G401.6 (cell line): ENCODE data around the gene HIRA.
"Not testable (repeated sequence)": the region's sequence is repeated elsewhere in the genome, so short reads cannot be mapped to it uniquely, and the experiment has no call there.

Experiments
- FAIRE-seq: peaks from 2 replicates; lab custom pipeline; 2012; peaks lifted over from hg19 to GRCh38; lab: Jason Lieb, UNC

The HIRA gene

GRCh38 chr22:19463008-19463407 lies 31.5 kb upstream of the HIRA start:
- FAIRE-seq = no peak

GRCh38 chr22:19461506-19461905 lies 30.0 kb upstream of the HIRA start:
- FAIRE-seq = no peak

- FAIRE-seq = no peak
These were observed 28.5 kb upstream of the HIRA start for GRCh38 chr22:19460036-19460435.

GRCh38 chr22:19457828-19458428 lies 26.4 kb upstream of the HIRA start:
- FAIRE-seq = no peak

- no peak for FAIRE-seq
These were observed 25.0 kb upstream of the HIRA start for GRCh38 chr22:19456541-19456940.

- FAIRE-seq = no peak
These were observed 24.2 kb upstream of the HIRA start for GRCh38 chr22:19455585-19456370.

- FAIRE-seq = no peak
These were observed 23.5 kb upstream of the HIRA start for GRCh38 chr22:19455033-19455432.

- no peak for FAIRE-seq
These were observed 22.6 kb upstream of the HIRA start for GRCh38 chr22:19454156-19454555.

- no peak for FAIRE-seq
These were observed 22.2 kb upstream of the HIRA start for GRCh38 chr22:19453718-19454117.

- FAIRE-seq = no peak
These were observed 20.0 kb upstream of the HIRA start for GRCh38 chr22:19451570-19451969.

GRCh38 chr22:19450363-19451175 lies 19.0 kb upstream of the HIRA start:
- no peak for FAIRE-seq

- FAIRE-seq = no peak
These were observed 17.9 kb upstream of the HIRA start for GRCh38 chr22:19449422-19449767.

GRCh38 chr22:19448739-19449421 lies 17.3 kb upstream of the HIRA start:
- no peak for FAIRE-seq

GRCh38 chr22:19448076-19448607 lies 16.6 kb upstream of the HIRA start:
- peak; percentile 34 for FAIRE-seq

- FAIRE-seq = peak; percentile 91
These were observed 16.0 kb upstream of the HIRA start, which contains the start of gene C22orf39 for GRCh38 chr22:19447330-19448075. C22orf39 (minus strand) TSS chr22:19447711; CDS start chr22:19447688, 23 bp downstream.

- no peak for FAIRE-seq
These were observed 15.2 kb upstream of the HIRA start for GRCh38 chr22:19446603-19447329.

- not testable (repeated sequence) for FAIRE-seq
These were observed 13.9 kb upstream of the HIRA start for GRCh38 chr22:19445279-19445982.

- FAIRE-seq = no peak
These were observed 12.1 kb upstream of the HIRA start for GRCh38 chr22:19443544-19444211.

- FAIRE-seq = no peak
These were observed 10.6 kb upstream of the HIRA start for GRCh38 chr22:19442166-19442565.
